SJCRH30 (cell line): ENCODE data around the gene HECW1. TPM values are rescaled to one million over a fixed set of nuclear protein-coding genes. Genes with fewer than 3 reads are reported as not detected.
A peak's percentile ranks its signal among the peaks of the same experiment; 100 is the strongest.

ENCODE experiments used
- DNase-seq, 2 experiments: peaks; one replicate each; pipeline ENCODE4 v3.0.0-alpha.2; 2015 to 2020
- H3K27ac ChIP-seq: fragments of 250-450 bp; sonication (Bioruptor Pico); 2 replicates; pipeline ENCODE4 v1.5.1; 2020; ENCODE audit warnings: mild to moderate bottlenecking, moderate library complexity
- H3K27me3 ChIP-seq: fragments of 250-450 bp; sonication (Bioruptor Pico); 2 replicates; pipeline ENCODE4 v1.5.1; 2020; ENCODE audit warnings: mild to moderate bottlenecking, moderate library complexity
- H3K36me3 ChIP-seq: fragments of 250-450 bp; sonication (Bioruptor Pico); 2 replicates; pipeline ENCODE4 v1.5.1; 2020; ENCODE audit warnings: mild to moderate bottlenecking, moderate library complexity
- H3K4me1 ChIP-seq: fragments of 250-450 bp; sonication (Bioruptor Pico); 2 replicates; pipeline ENCODE4 v1.5.1; 2020; ENCODE audit warnings: mild to moderate bottlenecking, moderate library complexity
- H3K4me3 ChIP-seq: fragments of 250-450 bp; sonication (Bioruptor Pico); 2 replicates; pipeline ENCODE4 v1.5.1; 2020; ENCODE audit warnings: mild to moderate bottlenecking, moderate library complexity
- H3K9me3 ChIP-seq: fragments of 250-450 bp; sonication (Bioruptor Pico); replicated peaks from 2 replicates; pipeline ENCODE4 v1.5.1; 2020; ENCODE audit warnings: mild to moderate bottlenecking, moderate library complexity
- total RNA-seq: library from RNA; depleted of rRNA; stranded (reverse); fragments of >200 nt; shearing (Covaris generic); gene quantifications from 2 replicates; pipeline ENCODE4 v1.2.3, GENCODE V29; 2014

The HECW1 gene
- total RNA-seq, 1 experiment from 2014 or later, result not detected

GRCh38 chr7:43489257-43489656 lies 376.8 kb downstream of the HECW1 start:
- Histone ChIP-seq H3K4me3 (no peak overlapping the region), H3K36me3 (no peaks in the 10 kb centered on the region), H3K27ac (no peak overlapping the region), H3K9me3 (no peaks in the 10 kb centered on the region), H3K4me1 (no peaks in the 10 kb centered on the region), H3K27me3 (0 out of 2 replicates have a peak, but pooled peaks cover 3% of the 10 kb centered on the region)
- no peak for DNase-seq

DNA sequence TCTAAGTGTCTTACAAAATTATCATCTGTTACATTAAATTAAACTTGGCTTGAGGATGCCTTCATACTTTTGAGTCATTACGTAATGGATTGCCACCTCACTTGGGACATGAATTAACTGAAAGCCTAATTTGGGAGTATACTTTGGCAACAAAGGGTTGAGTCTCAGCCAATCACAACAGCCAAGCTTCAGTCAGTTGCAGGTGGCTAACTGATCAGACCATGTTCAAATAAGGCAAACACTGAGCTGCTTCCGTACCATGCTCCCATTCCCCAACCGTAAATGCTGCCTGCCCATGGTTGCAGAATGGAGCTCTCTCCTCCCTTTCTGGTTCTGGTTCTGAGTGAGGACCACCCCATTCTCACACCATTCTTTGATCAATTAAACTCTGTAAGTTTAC lies 377.6 kb downstream of the HECW1 start:
- no peak overlapping the region for H3K27ac ChIP-seq
- no peak overlapping the region for H3K4me3 ChIP-seq
- H3K27me3 ChIP-seq, result 0 out of 2 replicates have a peak, but pooled peaks cover 3% of the 10 kb centered on the region
- no peak for DNase-seq
- no peaks in the 10 kb centered on the region for H3K4me1 ChIP-seq
- H3K36me3 ChIP-seq, result no peaks in the 10 kb centered on the region
- H3K9me3 ChIP-seq, result no peaks in the 10 kb centered on the region

DNA sequence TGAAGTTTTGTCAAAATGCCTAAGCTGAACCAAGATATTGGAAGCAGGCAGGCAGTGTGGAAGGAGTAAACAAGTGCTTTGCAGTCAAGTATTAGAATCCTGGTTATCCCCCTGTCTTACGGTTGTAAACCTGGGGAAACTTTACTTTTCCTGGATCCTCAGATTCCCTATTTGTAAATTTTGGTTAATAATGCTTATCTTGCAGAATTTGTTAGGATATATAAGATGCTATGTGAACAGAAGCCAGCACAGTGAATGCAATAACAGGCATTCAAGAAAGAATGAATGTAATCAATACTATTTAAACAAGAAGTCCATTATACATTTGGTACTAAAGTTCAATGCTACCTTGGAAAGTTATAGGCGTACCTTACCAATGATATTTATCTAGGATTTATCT lies 378.7 kb downstream of the HECW1 start:
- H3K9me3 ChIP-seq, result no peaks in the 10 kb centered on the region
- no peak overlapping the region for H3K4me3 ChIP-seq
- H3K27ac ChIP-seq, result no peak overlapping the region
- DNase-seq, result no peak
- H3K4me1 ChIP-seq, result no peaks in the 10 kb centered on the region
- H3K36me3 ChIP-seq, result no peaks in the 10 kb centered on the region
- H3K27me3 ChIP-seq, result 0 out of 2 replicates have a peak, but pooled peaks cover 3% of the 10 kb centered on the region

DNA sequence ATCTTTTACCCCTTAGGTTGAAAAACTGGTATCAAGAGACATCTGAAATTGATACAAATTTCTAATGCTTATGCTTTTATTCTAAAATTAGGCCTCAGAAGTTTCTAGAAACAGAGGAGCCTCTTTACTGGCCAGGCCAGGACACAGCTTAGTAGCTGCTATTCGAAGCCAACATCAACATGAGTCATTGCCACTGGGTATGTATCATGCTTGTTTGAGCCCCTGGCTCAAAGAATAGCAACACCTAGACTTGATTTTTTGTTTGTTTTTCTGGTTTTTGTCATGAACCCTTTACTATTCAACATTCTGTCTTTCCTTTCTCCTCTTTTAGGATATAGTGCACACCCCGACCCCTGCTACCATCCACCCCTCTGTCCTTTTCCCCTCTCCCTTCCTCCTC lies 379.5 kb downstream of the HECW1 start:
- Histone ChIP-seq H3K27me3 (0 out of 2 replicates have a peak, but pooled peaks cover 3% of the 10 kb centered on the region), H3K4me3 (no peak overlapping the region), H3K27ac (no peak overlapping the region), H3K4me1 (no peaks in the 10 kb centered on the region), H3K9me3 (no peaks in the 10 kb centered on the region), H3K36me3 (no peaks in the 10 kb centered on the region)
- no peak for DNase-seq

GRCh38 chr7:43492896-43493295 lies 380.4 kb downstream of the HECW1 start:
- no peak overlapping the region for H3K27ac ChIP-seq
- DNase-seq, result no peak
- no peaks in the 10 kb centered on the region for H3K9me3 ChIP-seq
- 0 out of 2 replicates have a peak, but pooled peaks cover 3% of the 10 kb centered on the region for H3K27me3 ChIP-seq
- no peaks in the 10 kb centered on the region for H3K36me3 ChIP-seq
- no peaks in the 10 kb centered on the region for H3K4me1 ChIP-seq
- no peak overlapping the region for H3K4me3 ChIP-seq

- H3K36me3 ChIP-seq, result no peaks in the 10 kb centered on the region
- H3K9me3 ChIP-seq, result no peaks in the 10 kb centered on the region
- no peak overlapping the region for H3K27ac ChIP-seq
- no peaks in the 10 kb centered on the region for H3K4me1 ChIP-seq
- no peak overlapping the region for H3K4me3 ChIP-seq
- peaks cover 7% of the 10 kb centered on the region for H3K27me3 ChIP-seq
- DNase-seq, result no peak
These were observed 383.1 kb downstream of the HECW1 start for GRCh38 chr7:43495572-43495971.

- H3K27me3 ChIP-seq, result peaks cover 7% of the 10 kb centered on the region
- no peaks in the 10 kb centered on the region for H3K4me1 ChIP-seq
- no peaks in the 10 kb centered on the region for H3K36me3 ChIP-seq
- DNase-seq, result no peak
- no peaks in the 10 kb centered on the region for H3K9me3 ChIP-seq
- no peak overlapping the region for H3K27ac ChIP-seq
- H3K4me3 ChIP-seq, result no peak overlapping the region
These were observed 384.1 kb downstream of the HECW1 start for GRCh38 chr7:43496596-43496995.

DNA sequence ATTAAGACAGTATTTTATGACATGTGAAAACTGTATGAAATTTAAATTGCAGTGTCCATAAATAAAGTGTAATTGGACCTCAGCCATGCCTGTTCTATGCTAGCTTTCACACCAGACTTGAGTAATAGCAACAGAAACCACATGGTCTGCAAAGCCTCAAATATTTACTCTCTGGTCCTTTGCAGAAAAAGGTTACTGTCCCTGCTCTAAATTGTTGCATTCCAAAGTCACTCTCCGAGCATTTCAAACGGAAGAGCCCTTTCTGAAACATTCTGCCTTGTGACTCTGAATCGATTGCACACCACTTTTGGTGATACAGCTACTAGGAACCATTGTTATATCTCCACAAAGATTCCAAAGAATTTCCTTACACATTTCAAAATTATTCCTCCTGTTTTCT lies 389.4 kb downstream of the HECW1 start:
- DNase-seq, result no peak

DNA sequence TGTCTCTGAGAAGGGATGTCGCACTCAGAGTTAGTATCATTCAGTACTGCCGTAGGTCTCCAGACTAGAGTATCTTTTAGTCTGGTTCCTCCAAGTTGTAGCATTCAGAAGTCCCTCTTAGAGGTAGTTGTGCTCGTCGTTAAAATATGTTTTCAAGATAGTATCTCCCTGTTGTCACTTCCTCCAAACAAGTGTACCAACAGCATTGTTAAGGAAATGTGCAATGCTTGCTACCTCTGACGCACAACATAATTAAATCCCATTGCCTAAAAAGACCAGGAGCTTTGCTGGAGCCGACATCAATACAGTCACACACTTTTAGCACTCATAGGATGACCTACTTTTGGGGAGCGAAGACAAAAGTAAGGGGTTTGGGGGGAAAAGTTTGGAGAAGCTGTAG lies 390.5 kb downstream of the HECW1 start:
- Histone ChIP-seq H3K4me3 (no peak overlapping the region), H3K4me1 (no peaks in the 10 kb centered on the region), H3K27ac (no peak overlapping the region), H3K9me3 (no peaks in the 10 kb centered on the region), H3K27me3 (peaks cover 4% of the 10 kb centered on the region), H3K36me3 (no peaks in the 10 kb centered on the region)
- no peak for DNase-seq

More for the DNA sequence above, 389.4 kb downstream of the HECW1 start:
- Histone ChIP-seq H3K27ac (no peak overlapping the region), H3K27me3 (peaks cover 4% of the 10 kb centered on the region), H3K4me3 (no peak overlapping the region), H3K36me3 (no peaks in the 10 kb centered on the region), H3K4me1 (no peaks in the 10 kb centered on the region), H3K9me3 (no peaks in the 10 kb centered on the region)

DNA sequence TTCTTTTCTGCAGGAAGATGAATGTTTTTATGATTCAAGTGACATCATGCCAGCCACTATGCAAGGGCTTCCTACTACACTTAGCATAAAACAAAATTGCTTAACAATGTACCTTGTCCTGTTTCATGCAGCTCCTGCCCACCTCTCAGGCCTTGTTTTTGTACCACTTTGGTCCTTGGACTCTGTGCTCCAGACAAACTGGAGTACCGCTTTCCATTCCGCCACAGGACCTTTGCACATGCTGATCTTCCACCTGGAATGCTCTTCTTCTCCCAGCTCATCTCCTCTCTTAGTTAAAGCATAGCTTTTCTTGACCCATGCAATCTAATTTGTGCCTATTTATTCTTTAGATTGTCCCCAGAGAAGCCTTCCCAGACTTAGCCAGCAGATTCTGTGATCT lies 393.0 kb downstream of the HECW1 start:
- DNase-seq, result no peak
- H3K4me1 ChIP-seq, result no peaks in the 10 kb centered on the region
- H3K4me3 ChIP-seq, result no peak overlapping the region
- no peak overlapping the region for H3K27ac ChIP-seq
- no peaks in the 10 kb centered on the region; the same call in 1 of the 2 replicates for H3K27me3 ChIP-seq
- no peaks in the 10 kb centered on the region for H3K9me3 ChIP-seq
- H3K36me3 ChIP-seq, result no peaks in the 10 kb centered on the region

DNA sequence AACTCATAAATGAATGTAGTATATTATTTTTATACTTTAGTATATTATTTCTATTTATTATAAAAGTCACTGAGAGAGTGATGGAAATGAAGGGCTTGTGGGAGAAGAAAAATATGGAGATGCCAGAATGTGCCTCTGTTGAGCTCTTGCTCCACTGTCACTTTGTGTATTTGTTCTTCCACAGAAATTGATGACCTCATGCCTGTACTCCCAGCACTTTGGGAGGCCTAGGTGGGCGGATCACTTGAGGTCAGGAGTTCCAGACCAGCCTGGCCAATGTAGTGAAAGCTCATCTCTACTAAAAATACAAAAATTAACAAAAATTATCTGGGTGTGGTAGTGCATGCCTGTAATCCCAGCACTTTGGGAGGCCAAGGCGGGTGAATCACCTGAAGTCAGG lies 394.0 kb downstream of the HECW1 start:
- no peak for DNase-seq
- Histone ChIP-seq H3K36me3 (no peaks in the 10 kb centered on the region), H3K27me3 (no peaks in the 10 kb centered on the region; the same call in 1 of the 2 replicates), H3K4me1 (no peaks in the 10 kb centered on the region), H3K27ac (no peak overlapping the region), H3K9me3 (no peaks in the 10 kb centered on the region), H3K4me3 (no peak overlapping the region)

- DNase-seq, result no peak
- Histone ChIP-seq H3K4me1 (no peaks in the 10 kb centered on the region), H3K27ac (no peak overlapping the region), H3K27me3 (no peaks in the 10 kb centered on the region; the same call in 1 of the 2 replicates), H3K4me3 (no peak overlapping the region), H3K36me3 (no peaks in the 10 kb centered on the region), H3K9me3 (no peaks in the 10 kb centered on the region)
These were observed 396.0 kb downstream of the HECW1 start for GRCh38 chr7:43508461-43508860.

- Histone ChIP-seq H3K9me3 (no peaks in the 10 kb centered on the region), H3K27me3 (no peaks in the 10 kb centered on the region; the same call in 1 of the 2 replicates), H3K36me3 (no peaks in the 10 kb centered on the region), H3K4me3 (no peak overlapping the region), H3K27ac (no peak overlapping the region), H3K4me1 (no peaks in the 10 kb centered on the region)
- DNase-seq, result no peak
These were observed 397.5 kb downstream of the HECW1 start for GRCh38 chr7:43509906-43510305.

- Histone ChIP-seq H3K27me3 (no peaks in the 10 kb centered on the region; the same call in 1 of the 2 replicates), H3K36me3 (no peaks in the 10 kb centered on the region), H3K27ac (no peak overlapping the region), H3K9me3 (no peaks in the 10 kb centered on the region), H3K4me3 (no peak overlapping the region), H3K4me1 (no peaks in the 10 kb centered on the region)
- DNase-seq, result no peak
These were observed 398.6 kb downstream of the HECW1 start for GRCh38 chr7:43511029-43511428.

GRCh38 chr7:43511769-43512515 lies 399.5 kb downstream of the HECW1 start:
- Histone ChIP-seq H3K4me1 (no peaks in the 10 kb centered on the region), H3K4me3 (no peak overlapping the region)

DNA sequence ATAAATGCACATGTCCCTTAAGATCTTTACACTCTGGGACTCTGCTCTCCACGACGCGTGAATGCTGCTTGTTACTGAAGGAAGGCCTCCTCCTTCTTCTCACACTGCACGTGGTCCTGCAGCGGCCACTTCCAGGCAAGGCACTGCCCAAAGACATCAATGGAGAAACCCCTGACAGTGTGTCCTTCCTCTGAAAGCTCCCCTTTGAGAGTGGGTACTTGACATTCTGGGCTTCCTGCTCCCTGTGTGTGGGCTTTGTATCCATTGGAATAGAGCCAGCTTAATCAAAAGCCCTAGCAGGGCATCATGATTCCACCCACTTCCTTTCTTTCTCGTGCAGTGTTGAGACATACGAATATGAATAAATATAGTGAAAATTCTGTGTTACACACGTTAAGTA lies 400.8 kb downstream of the HECW1 start:
- Histone ChIP-seq H3K4me1 (no peaks in the 10 kb centered on the region), H3K27me3 (no peaks in the 10 kb centered on the region; the same call in 1 of the 2 replicates), H3K27ac (no peak overlapping the region), H3K9me3 (no peaks in the 10 kb centered on the region), H3K36me3 (no peaks in the 10 kb centered on the region), H3K4me3 (no peak overlapping the region)
- DNase-seq, result peak in 1 of 2 experiments; percentile 45

More at GRCh38 chr7:43511769-43512515, 399.5 kb downstream of the HECW1 start:
- H3K9me3 ChIP-seq, result no peaks in the 10 kb centered on the region
- no peaks in the 10 kb centered on the region for H3K36me3 ChIP-seq
- no peaks in the 10 kb centered on the region; the same call in 1 of the 2 replicates for H3K27me3 ChIP-seq
- DNase-seq, result no peak
- H3K27ac ChIP-seq, result no peak overlapping the region
